CD4-positive, alpha-beta T cell (primary cell): ENCODE data around the gene RBM39. TPM values are rescaled to one million over a fixed set of nuclear protein-coding genes. Genes with fewer than 3 reads are reported as not detected.

Experiments used
- ATAC-seq: fragments of 200-7000 bp; cut with Tn5 transposase; one replicate; pipeline ENCODE4 v1.10.0; 2022; ENCODE audit warnings: mild to moderate bottlenecking; ENCODE audit not compliant: poor library complexity
- CTCF ChIA-PET: fragments of 350-600 bp; sonication (Branson Sonifier 250); formaldehyde crosslinking; loops from one replicate; lab custom pipeline; 2021; ENCODE audit warnings: antibody characterized with exemption, inconsistent platforms; lab: Charles Lee
- POLR2A ChIA-PET: fragments of 350-600 bp; sonication (Branson Sonifier 250); formaldehyde crosslinking; loops from one replicate; lab custom pipeline; 2021; ENCODE audit warnings: antibody characterized with exemption, inconsistent platforms; lab: Charles Lee
- DNase-seq, 14 experiments: peaks; one replicate each; pipeline ENCODE4 v3.0.0-alpha.2; 2013 to 2020; ENCODE audit warnings: mixed read lengths in 2 of 14
- H3K27ac ChIP-seq, 2 donors: one replicate each; pipeline versions ENCODE4 v1.5.1 to v1.7.0; 2013; ENCODE audit warnings: low read length in 2 of 2, low read depth in 1 of 2, mild to moderate bottlenecking in 1 of 2
- H3K27me3 ChIP-seq, 2 experiments: 1 replicate in 1 of 2; 2 replicates in 1 of 2; pipeline versions ENCODE4 v1.6.1 to v1.7.0; 2013; ENCODE audit warnings: low read length in 2 of 2, control low read depth in 1 of 2, mild to moderate bottlenecking in 1 of 2, moderate library complexity in 1 of 2; ENCODE audit not compliant: insufficient read depth in 2 of 2, control insufficient read depth in 1 of 2
- H3K36me3 ChIP-seq: one replicate; pipeline ENCODE4 v1.6.1; 2013; ENCODE audit warnings: low read length, control low read depth; ENCODE audit not compliant: insufficient read depth
- H3K4me1 ChIP-seq: one replicate; pipeline ENCODE4 v1.6.1; 2013; ENCODE audit warnings: low read length, control low read depth; ENCODE audit not compliant: insufficient read depth
- H3K4me3 ChIP-seq: one replicate; pipeline ENCODE4 v1.5.1; 2013; ENCODE audit warnings: mild to moderate bottlenecking, low read length, moderate library complexity
- H3K9me3 ChIP-seq, 2 experiments: 1 replicate in 1 of 2; 2 replicates in 1 of 2; pipeline versions ENCODE4 v1.6.1 to v1.7.0; 2013; ENCODE audit warnings: low read length in 2 of 2, mild to moderate bottlenecking in 2 of 2, control low read depth in 1 of 2, moderate library complexity in 1 of 2; ENCODE audit not compliant: control insufficient read depth in 1 of 2, insufficient read depth in 1 of 2
- H3K27ac Mint-ChIP-seq: one replicate; pipeline ENCODE4 v1.8.0; 2020; ENCODE audit warnings: mixed read lengths
- H3K27me3 Mint-ChIP-seq: one replicate; pipeline ENCODE4 v1.8.0; 2021; ENCODE audit warnings: mixed read lengths
- H3K36me3 Mint-ChIP-seq: one replicate; pipeline ENCODE4 v1.8.0; 2021; ENCODE audit warnings: low read depth, mixed read lengths
- H3K4me1 Mint-ChIP-seq: one replicate; pipeline ENCODE4 v1.8.0; 2021; ENCODE audit warnings: low read depth, mixed read lengths
- H3K4me3 Mint-ChIP-seq: one replicate; pipeline ENCODE4 v1.8.0; 2020; ENCODE audit warnings: mild to moderate bottlenecking, mixed read lengths
- H3K9me3 Mint-ChIP-seq: one replicate; pipeline ENCODE4 v1.8.0; 2020; ENCODE audit warnings: mixed read lengths
- intact Hi-C, 2 experiments: fragments of 100-400 bp; cut with DNase I in 1 of 2; cut with micrococcal nuclease in 1 of 2; formaldehyde crosslinking; loops; one replicate each; pipeline versions ENCODE4 v1.15.1 to v1.9.0; 2023 to 2025; cut with DNase I, micrococcal nuclease
- total RNA-seq, 174 experiments: library from RNA in 2 of 174; stranded (reverse) in 2 of 174; gene quantifications; one replicate each; pipeline ENCODE4 v1.2.3 and lab custom pipeline; 2021 to 2026
- TF ChIP-seq, protein P1 (sequence below): fragments of 200-600 bp; IDR thresholded peaks from one replicate; pipeline ENCODE4 v1.8.0; 2022; ENCODE audit warnings: antibody characterized with exemption, mild to moderate bottlenecking

Gene RBM39
- total RNA-seq, 2 experiments from 2014 or later, result 1,057 to 1,091 TPM

DNA sequence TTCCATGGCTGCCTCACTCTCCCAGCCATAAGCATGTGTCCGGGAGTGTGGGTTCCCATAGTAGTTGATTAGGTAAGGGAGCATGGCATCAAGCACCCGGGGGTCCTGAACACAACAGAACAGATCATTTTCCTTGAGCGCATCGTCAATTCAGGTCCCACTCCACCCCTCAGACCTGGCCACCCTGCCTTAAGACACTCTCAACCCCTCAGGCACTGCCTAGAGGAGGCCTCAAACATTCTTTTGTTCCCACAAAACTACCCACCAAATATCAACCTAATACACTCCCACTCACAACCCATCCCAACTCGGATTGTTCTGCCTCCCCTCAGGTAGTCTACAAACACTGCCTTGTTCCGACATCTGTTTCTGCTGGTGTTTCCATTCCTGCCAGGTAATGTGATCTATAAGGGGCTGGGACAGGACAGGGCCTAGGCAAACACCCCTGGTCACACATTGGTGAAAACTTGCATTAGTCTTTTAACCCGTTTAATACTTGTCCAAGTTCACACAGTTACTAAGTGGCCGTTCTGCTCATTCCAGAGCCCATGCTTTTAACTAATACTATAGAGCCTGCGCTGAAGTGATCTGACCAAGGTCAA, 44.3 kb downstream of the RBM39 start:
- Histone ChIP-seq H3K9me3 (no peaks in the 10 kb centered on the region), H3K36me3 (peaks cover 30% of the 10 kb centered on the region), H3K27ac (no peak overlapping the region), H3K27me3 (no peaks in the 10 kb centered on the region), H3K4me1 (peaks cover 23% of the 10 kb centered on the region), H3K4me3 (peak overlapping the region; percentile 95)
- no peaks in the 10 kb centered on the region for H3K27me3 Mint-ChIP-seq
- intact Hi-C loops, result loop anchor here (2.0 to 10.0 kb wide), 8 partner anchors 33 to 257 kb away; partner anchors contain the start of genes CPNE1 (in 2 of the 2), RBM12 (in 2 of the 2), SCAND1 (in 1 of the 2) and SPAG4 (in 1 of the 2)
- peak overlapping the region; percentile 84 for H3K27ac Mint-ChIP-seq
- peak overlapping the region; percentile 95 for H3K4me3 Mint-ChIP-seq
- DNase-seq, result peak in 2 of 14 experiments; percentile 5 to 20
- ATAC-seq, result no peak
- ChIA-PET CTCF (no interaction called here), POLR2A (interaction anchor here (0.6 kb wide), 1 partner anchor 44 kb away, joined by 3 read pairs; the partner anchor contains the start of gene RBM39)
- H3K36me3 Mint-ChIP-seq, result peaks cover 70% of the 10 kb centered on the region
- H3K9me3 Mint-ChIP-seq, result no peaks in the 10 kb centered on the region
- H3K4me1 Mint-ChIP-seq, result peaks cover 51% of the 10 kb centered on the region
- TF ChIP-seq, protein P1, sequence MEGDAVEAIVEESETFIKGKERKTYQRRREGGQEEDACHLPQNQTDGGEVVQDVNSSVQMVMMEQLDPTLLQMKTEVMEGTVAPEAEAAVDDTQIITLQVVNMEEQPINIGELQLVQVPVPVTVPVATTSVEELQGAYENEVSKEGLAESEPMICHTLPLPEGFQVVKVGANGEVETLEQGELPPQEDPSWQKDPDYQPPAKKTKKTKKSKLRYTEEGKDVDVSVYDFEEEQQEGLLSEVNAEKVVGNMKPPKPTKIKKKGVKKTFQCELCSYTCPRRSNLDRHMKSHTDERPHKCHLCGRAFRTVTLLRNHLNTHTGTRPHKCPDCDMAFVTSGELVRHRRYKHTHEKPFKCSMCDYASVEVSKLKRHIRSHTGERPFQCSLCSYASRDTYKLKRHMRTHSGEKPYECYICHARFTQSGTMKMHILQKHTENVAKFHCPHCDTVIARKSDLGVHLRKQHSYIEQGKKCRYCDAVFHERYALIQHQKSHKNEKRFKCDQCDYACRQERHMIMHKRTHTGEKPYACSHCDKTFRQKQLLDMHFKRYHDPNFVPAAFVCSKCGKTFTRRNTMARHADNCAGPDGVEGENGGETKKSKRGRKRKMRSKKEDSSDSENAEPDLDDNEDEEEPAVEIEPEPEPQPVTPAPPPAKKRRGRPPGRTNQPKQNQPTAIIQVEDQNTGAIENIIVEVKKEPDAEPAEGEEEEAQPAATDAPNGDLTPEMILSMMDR, result no peak

DNA sequence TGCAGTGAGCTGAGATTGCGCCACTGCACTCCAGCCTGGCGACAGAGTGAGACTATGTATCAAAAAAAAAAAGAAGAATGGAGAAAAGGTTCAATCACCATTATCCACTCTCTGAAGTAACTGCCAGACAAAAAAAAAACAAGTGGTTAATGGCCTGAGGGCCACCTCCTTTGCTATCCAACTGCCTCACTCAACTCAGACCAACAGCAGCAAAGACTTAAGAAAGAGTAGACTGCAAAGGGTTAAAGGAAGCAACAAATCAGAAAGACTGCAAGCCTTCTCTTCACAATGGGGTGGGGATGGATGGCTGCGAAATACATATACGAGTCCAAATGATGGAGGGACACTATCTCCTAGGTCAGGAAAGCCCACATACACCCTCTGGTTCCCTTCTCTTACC, 46.1 kb downstream of the RBM39 start:
- Mint-ChIP-seq H3K4me1 (peaks cover 39% of the 10 kb centered on the region), H3K27me3 (no peaks in the 10 kb centered on the region), H3K4me3 (peak overlapping the region; percentile 70), H3K27ac (peak overlapping the region; percentile 8), H3K36me3 (peaks cover 60% of the 10 kb centered on the region), H3K9me3 (no peaks in the 10 kb centered on the region)
- ATAC-seq (no peak), DNase-seq (no peak)
- intact Hi-C loops, result loop anchor here (1.0 to 10.0 kb wide), 6 partner anchors 79 to 259 kb away; partner anchors contain the start of genes SCAND1 (in 1 of the 2) and SPAG4 (in 1 of the 2)
- TF ChIP-seq, protein P1, result no peak
- ChIA-PET POLR2A (interaction anchor here (1.0 kb wide), 1 partner anchor 32 kb away, joined by 3 read pairs; no protein-coding TSS in a partner anchor), CTCF (no interaction called here)
- Histone ChIP-seq H3K36me3 (peaks cover 26% of the 10 kb centered on the region), H3K27me3 (no peaks in the 10 kb centered on the region), H3K27ac (no peak overlapping the region), H3K9me3 (no peaks in the 10 kb centered on the region), H3K4me1 (peaks cover 23% of the 10 kb centered on the region), H3K4me3 (no peak overlapping the region)

DNA sequence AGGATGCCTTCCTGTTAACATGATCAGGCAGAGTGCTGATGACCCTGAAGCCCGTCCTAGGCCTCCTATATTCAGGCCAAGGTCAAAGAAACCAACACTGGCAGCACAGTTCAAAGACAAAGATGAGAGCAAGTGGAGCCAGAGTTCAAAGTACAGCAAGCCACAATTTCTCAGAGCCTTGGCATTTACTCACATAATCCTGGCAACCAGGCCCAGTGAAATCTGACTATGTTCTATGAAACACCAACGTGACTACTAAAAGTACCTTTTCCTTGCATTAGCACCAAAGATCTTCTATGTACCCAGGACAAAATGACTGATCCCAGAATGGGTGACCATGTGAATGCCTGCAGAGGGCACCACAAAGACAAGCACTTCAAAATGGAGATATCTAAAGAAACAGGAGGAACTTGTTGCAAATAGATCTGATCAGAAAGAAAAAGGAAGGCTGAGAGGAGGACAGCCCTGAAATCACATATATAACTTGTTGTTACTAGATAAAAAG, 46.8 kb downstream of the RBM39 start:
- intact Hi-C loops, result loop anchor here (1.0 to 10.0 kb wide), 6 partner anchors 78 to 260 kb away; partner anchors contain the start of genes SCAND1 (in 1 of the 2) and SPAG4 (in 1 of the 2)
- H3K4me3 Mint-ChIP-seq, result peak overlapping the region; percentile 21
- no peaks in the 10 kb centered on the region for H3K9me3 Mint-ChIP-seq
- H3K4me1 ChIP-seq, result peaks cover 23% of the 10 kb centered on the region
- H3K27ac ChIP-seq, result no peak overlapping the region
- no peaks in the 10 kb centered on the region for H3K27me3 Mint-ChIP-seq
- H3K36me3 Mint-ChIP-seq, result peaks cover 61% of the 10 kb centered on the region
- H3K27ac Mint-ChIP-seq, result no peak overlapping the region
- H3K36me3 ChIP-seq, result peaks cover 33% of the 10 kb centered on the region
- CTCF ChIA-PET, result no interaction called here
- H3K9me3 ChIP-seq, result no peaks in the 10 kb centered on the region
- H3K27me3 ChIP-seq, result no peaks in the 10 kb centered on the region
- peaks cover 33% of the 10 kb centered on the region for H3K4me1 Mint-ChIP-seq
- POLR2A ChIA-PET, result no interaction called here
- DNase-seq (no peak), ATAC-seq (no peak)
- TF ChIP-seq, protein P1, result no peak
- H3K4me3 ChIP-seq, result no peak overlapping the region
